HG03066 (cell line): ENCODE results near the gene UMPS.

Source experiments
- ATAC-seq: cut with Tn5 transposase; IDR thresholded peaks from one replicate; pipeline ENCODE4 v1.9.1; 2021; ENCODE audit warnings: low read depth; ENCODE audit not compliant: unreplicated experiment

UMPS gene

DNA sequence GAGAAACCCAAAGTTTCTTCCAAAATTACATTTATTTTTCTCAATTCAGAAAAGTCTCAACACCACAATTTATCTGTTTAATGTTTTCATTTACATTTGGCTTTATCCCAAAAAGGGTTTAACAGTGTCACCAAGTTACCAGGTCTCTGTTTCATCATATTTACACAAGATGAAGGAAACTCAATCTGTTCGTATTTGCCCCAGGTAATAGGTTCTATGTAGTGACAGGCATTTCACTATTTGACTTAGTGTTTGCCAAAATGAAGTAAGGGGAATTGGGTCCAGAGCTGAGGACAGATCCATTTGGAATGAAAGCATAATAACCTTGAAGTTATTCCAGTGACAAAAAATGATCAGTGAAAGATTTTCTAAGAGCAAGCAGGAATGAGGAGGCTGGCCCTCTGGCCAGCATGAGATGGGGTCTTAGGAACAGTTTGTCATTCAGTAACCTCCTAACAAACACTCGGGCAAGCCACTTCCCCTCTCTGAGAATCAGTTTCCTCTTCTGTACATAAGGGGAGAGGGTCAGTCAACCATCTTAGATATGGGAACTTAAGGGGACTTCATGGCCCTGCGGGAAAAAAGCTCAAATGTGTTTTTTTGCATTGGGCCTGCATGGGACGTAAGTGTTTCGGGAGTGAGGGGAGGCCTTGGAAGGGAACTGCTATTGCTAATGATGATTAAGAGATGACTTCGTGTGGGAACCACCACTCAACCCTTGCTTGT lies 31.8 kb downstream of the UMPS start:
- ATAC-seq: no peak

DNA sequence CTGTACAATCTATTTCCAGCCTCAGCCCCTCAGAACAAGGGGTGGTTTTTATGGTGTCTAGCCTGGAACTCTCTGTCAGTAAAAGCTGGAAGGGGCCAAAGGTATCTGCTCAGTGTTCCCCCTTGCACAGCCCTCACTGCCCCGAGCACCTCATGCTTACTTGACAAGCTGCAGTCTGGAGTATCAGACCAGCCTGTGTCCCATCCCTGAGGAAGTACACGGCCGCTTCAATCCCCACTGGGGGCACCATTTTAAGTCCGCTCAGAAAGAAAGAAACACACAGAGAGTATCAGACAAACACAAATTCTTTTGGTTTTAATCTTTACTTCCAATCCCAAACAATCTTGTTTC lies 32.4 kb downstream of the UMPS start:
- no peak for ATAC-seq

DNA sequence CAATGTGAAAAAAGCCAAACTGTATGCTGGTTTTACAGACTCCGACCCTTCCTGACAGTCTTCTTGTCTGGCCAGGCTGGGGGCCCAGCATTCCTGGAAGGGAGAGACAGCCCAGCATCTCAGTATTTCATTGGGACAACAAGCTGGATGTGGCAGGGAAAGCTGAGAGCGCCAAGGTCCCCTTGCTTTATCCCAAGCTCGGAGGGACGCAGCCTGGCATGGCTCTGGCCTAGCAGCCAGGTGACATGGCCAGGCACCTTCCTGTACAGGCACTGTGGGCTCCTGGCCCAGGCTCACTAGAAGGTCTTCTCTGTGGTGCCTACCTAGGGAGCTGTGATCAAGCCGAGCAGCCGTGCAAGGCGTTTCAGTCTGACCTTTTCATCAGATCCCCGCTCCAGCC lies 33.0 kb downstream of the UMPS start:
- no peak for ATAC-seq

DNA sequence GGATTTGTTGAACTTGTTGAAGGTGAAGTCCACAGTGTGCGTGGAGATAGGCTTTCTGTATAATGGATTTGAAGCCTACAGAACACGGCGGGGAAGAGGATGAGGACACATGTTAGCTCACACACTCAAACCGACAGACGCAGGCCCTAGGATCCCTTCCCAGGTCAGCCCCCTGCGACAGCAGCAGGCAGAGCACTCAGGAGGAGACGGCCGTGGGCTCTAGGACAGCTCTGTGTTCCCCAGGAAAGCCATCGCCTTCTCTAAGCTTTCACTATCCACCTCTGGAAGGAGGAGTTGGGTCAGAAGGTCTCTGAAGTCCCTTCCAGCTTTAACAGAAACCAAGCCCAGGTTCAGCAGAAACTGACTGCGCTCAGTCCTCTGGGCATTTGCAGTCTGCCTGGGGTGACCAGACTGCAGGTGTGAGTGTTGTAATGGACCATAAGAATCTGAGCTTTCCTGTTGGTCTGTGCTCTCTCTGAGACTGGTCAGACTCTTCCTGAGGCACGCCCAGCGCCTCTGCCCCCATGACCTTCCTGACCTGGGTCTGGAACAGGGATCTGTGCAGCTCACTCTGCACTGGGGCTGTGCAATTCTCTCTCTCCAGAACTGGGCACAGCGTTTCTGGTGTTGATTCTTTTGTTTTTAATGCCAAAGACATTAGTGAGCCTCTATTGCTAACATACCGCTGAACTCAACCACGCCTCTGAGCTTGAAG lies 33.5 kb downstream of the UMPS start:
- no peak for ATAC-seq

DNA sequence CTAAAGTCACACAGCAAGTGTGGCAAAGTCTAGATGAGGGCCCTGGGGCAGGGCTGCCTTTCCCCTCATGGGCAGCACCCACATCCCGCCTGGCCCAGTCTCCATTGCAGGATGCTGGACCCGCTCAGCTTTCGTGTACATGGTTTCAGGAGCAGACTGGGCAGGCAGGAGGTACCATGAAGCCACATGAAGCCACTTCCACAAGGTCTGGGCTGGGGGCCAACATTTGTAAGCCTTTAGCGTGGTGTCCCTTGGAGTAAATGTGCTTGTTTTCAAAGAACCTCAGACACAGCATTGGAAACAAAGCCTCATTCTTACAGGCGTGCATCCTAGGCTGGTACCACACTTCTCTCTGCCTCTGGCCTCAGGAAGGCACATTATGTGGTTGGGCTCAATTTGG lies 34.5 kb downstream of the UMPS start:
- no peak for ATAC-seq

DNA sequence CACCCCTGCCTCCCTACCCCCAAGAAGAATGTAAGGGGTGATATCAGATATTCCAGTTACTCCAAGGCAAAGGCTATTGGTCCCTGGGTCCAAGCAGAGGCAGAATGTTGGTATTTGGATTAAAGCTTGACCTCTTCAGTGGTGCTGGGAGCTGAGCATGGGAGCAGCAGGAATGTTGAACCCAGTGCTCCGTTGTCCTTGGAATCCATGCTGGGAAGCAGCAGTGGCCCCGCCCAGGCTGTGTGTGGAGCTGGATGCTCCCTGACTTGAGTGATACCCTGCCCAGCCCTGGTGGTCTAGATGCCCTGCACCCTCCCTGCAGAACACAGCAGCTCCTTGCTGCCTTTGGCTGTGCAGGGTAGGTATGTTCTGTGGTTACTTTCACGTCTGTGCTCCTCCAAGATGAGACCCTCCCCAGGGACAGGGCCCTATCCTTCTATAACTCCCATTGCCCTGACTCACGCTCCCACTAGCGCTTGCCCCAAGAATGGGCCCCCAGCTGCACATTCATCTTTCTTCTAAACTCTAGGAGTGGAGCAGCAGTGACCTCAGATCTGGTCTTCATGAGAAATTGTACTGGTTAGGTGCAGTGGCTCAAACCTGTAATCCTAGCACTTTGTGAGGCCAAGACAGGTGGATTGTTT lies 35.1 kb downstream of the UMPS start:
- no peak for ATAC-seq

DNA sequence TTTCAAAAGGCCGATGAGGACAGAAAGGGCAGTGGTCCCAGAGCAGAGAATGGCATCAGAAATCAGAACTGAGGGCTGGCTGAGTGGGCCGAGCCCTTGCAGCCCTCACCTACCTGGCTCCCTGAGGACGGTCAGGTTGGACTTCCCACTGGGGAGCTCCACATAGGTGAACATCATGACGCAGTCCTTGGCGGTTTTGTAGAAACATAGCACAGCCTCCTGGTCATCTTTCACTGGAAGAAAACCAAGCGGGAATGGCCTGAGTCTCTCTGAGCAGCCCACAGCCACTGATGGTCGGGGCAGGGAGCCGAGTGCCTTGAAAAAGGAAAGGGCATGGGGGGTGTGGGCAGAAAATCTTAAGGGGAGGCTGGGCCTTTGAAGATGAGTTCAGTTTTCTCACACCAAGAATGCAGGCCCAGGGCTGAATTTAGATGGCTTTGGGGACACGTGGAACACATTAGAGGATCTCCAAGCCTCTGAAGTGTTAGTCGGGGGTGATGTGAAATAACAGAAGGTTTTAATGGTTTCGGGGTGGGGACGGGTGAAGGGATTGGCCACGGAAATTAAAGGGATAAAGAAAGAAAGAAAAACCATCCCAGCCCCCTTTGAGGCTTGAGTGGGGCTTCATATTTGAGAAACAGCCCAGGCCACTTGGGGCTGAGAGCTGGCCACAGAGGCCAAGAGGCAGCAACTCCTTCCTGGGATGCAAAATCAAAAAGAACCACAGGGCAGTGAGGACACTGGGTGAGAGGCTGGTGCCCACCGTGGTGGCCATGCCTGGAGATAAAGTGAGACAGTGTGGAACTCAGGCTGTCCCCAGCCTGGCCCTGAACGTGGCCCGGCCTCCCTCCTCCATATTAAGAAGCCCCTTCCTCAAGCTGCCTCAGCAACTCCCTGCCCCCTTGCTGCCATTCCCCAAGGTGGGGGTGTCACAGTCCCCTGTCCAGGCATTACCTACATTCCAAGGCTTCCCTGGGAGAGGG lies 36.2 kb downstream of the UMPS start:
- ATAC-seq: no peak

DNA sequence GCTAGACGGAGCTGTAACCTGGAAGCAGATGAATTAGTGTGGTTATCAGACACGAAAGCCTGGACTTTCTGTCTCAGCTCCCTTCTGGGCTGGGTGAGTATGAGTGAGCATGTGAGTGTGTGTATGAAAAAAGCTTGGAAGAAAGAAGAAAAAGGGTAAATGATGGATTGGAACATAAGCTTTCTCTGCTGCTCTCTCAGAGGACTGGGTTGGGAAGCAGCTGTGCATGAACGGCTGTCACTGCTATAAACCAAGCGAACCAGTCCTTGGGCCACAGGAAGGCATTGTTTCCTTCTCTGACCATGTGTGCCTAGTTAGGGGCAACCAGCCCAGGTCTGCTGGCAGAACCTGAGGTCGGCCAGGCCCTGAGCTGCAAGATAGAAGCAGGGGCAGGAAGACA lies 37.0 kb downstream of the UMPS start:
- ATAC-seq: no peak

DNA sequence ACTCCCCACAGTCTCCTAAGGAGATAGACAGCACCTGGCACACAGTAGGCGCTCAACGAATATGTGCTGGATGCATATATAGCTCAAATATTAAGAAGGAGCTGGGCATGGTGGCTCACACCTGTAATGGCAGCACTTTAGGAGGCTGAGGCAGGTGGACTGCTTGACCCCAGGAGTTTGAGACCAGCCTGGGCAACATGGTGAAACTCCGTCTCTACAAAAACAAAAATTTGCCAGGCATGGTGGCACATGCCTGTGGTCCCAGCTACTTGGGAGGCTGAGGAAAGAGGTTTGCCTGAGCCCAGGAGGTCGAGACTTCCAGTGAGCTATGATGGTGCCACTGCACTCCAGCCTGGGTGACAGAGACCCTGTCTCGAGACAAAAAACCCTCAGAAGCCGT lies 37.4 kb downstream of the UMPS start:
- ATAC-seq: no peak

DNA sequence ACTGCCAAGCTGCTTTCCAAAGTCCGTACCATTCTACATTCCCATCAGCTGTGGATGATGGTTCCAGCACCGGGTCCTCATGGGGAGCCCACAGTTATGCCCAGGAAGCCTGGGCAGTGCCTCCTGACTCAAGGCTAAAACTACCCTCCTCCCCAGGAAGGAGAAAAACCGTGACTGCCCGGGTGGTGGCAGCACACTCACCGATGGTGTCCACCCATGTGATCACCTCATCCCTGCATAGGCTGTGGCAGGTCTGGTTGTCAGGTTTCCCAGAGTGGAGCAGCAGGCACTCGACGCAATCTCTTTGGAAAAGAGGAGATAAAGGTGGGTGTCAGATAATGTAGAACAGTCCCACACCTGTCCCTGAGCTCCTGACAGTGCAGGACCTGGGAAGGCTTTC lies 38.6 kb downstream of the UMPS start:
- ATAC-seq: no peak

DNA sequence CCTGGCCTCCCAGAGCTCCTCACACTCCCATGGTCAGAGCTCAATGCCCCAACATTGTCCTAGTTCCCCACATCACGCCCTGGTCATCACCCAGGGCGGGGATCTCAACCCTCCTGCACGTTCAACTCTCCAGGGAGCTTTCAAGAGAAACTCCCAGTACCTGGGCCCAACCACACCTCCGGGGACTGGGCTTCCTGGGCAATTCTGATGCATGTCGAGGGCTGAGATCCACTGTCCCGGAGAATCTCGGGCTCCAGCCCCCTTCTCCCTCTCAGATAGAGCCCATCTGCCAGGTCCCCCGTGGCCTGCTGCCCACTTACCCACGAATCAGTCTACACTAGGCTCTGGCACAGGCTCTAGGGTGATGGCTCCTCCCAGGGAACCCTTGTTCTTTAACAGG lies 39.2 kb downstream of the UMPS start:
- no peak for ATAC-seq

DNA sequence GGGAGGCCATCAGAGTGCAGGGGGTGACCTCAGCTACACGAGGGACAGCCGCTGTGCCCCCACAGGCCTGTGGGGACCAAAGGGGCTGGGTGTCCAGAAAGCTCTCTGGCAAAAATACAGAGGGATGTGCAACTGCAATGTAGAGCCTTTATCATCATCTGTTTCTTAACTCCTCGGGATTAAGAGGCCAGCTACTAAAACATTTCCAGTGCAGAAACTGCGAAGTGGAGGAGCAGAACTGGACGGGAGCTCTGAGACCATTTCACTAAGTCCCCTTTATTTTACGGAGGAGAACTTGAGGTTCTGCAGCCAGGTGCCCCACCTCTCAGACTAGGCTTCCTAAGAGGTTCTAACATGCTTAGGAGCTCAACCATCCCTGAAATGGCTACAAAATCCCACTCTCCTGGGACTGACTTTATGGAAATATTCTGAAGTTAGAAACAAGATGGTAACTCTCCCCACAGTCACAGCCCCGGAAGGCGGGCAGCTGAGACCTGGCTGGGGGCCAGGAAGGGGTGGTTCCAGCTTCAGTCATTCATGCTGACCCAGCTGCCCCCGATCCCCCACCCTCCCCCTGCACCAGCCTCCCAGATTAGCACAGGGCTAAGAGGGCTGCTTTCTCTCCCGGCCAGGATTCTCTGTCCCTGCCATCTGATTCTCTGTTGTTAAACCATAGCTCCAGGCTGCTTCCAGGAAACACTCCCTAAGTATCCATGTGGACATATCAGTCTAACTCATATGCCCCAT lies 40.3 kb downstream of the UMPS start:
- no peak for ATAC-seq

DNA sequence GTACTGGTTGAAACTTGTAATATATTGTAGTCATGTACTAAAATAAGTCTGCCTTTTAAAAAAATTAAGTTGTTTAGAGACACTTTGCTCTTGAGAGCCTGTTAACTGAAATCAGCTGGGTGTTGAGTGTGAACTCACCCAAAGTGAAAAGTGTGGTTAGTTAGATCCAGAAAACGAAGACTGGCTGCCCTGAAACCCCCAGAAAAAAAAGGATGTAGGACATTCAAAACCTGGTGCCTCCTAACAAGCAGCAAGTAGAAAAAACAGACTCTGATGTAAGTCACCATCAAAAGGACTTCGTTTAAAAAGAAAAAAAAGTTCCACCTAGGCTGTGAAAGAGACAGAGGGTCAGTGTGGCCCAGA lies 40.8 kb downstream of the UMPS start:
- ATAC-seq: no peak

DNA sequence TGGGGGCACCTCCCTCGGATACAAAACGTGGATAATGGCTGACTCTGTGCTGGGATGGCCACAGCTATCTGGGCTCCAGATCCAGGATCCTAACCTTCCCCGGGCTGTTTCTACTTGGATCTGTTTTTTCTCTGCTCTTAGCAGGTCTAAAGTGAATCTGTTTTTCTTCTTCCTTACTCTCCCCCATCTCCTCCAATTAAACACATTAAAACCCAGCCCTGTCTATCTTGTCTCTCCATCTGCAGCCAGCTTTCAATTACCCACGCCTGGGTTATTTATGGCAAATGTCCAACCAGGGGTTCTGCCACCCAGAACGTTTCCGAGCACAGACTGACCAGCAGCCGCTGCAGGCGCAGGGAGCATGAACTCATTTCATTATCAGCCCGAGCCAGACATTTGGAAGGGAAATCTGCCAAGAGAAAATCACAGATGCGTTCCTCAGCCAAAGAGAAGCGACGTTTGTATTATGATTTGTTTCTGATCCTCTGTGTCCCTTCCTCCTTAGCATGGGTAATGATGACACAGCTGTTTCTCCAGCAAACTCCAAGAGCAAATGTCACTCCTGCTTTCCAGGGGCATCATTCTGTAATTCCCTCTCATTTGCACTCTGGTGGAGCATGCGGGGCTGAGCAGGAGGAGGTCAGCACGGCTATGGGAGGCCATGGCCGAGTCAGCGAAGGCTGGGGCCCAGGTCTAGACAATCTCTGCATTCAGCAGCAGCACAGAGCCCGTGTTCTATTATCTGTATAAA lies 42.0 kb downstream of the UMPS start:
- ATAC-seq: no peak

DNA sequence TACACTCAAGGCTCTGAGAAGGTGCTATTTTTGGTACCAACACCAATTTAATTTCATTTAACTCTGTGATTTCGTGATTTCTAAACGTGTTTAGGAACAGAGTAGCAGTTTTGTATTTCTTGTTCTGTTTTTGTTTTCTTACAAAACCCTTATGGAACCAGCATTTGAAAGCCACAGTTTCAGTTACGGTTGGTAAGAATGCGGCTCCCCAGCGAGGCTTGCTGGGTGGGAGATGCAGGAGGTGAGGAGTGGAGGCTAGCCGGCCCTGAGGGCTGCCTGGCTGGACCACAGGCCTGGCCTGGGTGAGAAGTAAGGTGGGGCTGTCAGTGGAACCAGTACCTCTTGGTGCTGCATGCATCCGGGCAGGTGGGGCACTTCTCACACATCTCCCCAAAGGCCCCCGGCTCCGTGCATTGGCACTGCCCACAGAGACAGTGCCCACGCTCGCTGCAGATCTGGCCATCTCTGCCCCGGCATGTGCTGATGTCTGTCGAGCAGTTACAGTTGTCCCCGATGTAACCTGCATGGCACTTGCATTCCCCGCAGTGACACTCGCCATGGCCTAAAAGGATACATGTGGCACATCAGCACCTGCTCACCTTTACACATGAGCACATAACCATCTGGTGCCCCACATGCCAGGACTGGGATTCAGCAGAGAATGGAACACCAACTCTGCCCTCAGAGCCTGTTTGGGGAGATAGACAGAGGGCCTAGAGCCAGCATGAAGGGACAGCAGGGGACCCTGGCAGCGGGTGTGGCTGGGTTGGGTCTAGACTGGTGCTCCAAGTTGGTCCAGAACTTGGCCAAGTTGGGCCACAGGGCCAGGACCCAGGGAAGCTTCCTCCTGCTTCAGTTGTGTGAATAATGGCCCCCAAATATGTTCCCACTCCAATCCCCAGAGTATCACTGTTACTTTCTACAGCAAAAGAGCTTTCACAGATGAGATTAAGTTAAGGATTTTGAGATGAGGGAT lies 43.4 kb downstream of the UMPS start:
- no peak for ATAC-seq

DNA sequence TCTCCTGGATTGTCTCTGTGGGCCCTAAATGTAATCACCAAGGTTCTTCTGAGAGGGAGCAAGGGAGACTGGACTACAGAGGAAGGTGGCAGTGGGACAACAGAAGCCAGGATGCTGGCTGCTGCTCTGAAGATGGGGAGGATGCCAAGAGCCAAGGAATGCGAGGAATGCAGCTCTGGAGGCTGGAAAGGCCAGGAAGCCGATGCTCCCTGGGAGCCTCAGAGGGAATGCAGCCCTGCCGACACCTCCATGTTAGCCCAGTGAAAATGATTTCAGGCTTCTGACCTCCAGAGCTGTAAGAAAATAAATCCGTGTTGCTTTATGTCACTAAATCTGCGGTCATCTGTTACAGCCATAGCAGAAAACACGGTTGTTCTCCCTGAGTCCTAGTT lies 44.1 kb downstream of the UMPS start:
- ATAC-seq: no peak

DNA sequence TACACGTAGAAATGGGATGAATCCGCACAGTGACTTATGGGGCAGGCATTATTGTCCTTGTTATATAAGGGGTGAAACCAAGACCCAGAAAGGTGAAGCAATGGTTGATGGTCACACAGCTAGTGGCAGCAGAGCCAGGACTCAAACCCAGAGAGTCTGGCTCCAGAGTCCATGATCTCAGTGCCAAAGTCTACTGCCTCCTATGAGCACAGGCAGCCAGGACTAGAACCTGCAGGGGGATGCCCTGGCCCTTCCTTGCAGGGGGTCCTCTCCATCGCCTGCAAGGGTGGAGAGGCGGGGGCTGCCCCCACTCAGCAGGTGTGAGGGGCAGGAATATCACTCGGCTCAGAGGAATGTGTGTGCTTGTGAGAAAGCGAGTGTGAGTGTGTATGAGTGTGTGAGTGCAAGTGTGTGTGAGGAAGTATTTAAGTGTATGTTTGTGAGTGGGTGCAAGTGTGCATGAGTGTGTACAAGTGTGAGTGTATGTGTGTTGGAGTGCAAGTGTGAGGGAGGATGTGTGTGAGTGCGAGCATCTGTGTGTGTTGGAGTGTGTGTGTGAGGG lies 44.7 kb downstream of the UMPS start:
- no peak for ATAC-seq

DNA sequence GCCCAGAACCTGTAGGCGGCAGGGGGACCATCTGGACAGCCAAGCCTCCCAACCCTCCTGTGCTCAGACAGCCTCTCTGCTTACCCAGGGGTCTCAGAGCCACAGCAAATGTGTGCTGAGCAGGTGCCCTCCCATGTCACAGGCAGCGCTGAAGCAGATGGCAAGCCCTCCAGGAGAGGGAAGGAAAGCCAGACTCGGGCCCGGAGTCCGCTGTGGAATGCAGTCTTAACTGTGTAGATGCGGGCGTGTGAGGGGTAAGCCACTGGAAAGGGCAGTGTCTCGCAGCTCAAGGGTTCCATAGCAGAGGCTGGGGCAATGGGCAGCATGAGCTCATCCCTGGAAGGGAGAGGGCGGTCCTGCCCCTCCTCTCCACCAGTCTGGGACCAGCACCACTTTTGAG lies 45.6 kb downstream of the UMPS start:
- ATAC-seq: no peak
